PC-3 (cell line): ENCODE data around the gene ABL2. TPM values are rescaled to one million over a fixed set of nuclear protein-coding genes. Genes with fewer than 3 reads are reported as not detected.

Experiments
- ATAC-seq: fragments of 200-7000 bp; cut with Tn5 transposase; 2 replicates; pipeline ENCODE4 v1.9.1; 2020; ENCODE audit warnings: mild to moderate bottlenecking, moderate library complexity
- BruUV-seq: library from RNA; stranded (reverse); fragments of 400-500 nt; replicated peaks from 2 replicates; lab custom pipeline; 2021; lab: Mats Ljungman, UMichigan
- CTCF ChIA-PET: fragments of 300-600 bp; sonication (Branson Sonifier 250); formaldehyde crosslinking; loops from one replicate; lab custom pipeline; 2022; ENCODE audit warnings: antibody characterized with exemption; lab: Charles Lee
- POLR2A ChIA-PET: fragments of 300-600 bp; sonication (Branson Sonifier 250); formaldehyde crosslinking; loops from one replicate; lab custom pipeline; 2022; ENCODE audit warnings: antibody characterized with exemption; ENCODE audit not compliant: unreplicated experiment; lab: Charles Lee
- DNase-seq: peaks from one replicate; pipeline ENCODE4 v3.0.0-alpha.2; 2015
- H2AFZ ChIP-seq: fragments of 300-600 bp; sonication (generic); 2 replicates; pipeline ENCODE4 v1.6.0; 2016; ENCODE audit warnings: antibody characterized with exemption, low read length
- H3F3A ChIP-seq: fragments of 300-600 bp; sonication (generic); one replicate; pipeline ENCODE4 v1.6.0; 2017; ENCODE audit warnings: antibody characterized with exemption, low read length, control low read depth, mild to moderate bottlenecking; ENCODE audit not compliant: unreplicated experiment
- H3K27ac ChIP-seq: fragments of 300-600 bp; sonication (generic); 2 replicates; pipeline ENCODE4 v1.5.1; 2016; ENCODE audit warnings: mild to moderate bottlenecking, low read length
- H3K27me3 ChIP-seq: fragments of 300-600 bp; sonication (generic); 2 replicates; pipeline ENCODE4 v1.6.1; 2016; ENCODE audit warnings: low read length, mixed read lengths
- H3K36me3 ChIP-seq: fragments of 300-600 bp; sonication (generic); 2 replicates; pipeline ENCODE4 v1.6.1; 2016; ENCODE audit warnings: low read depth, mixed run types, low read length, mixed read lengths
- H3K4me1 ChIP-seq: fragments of 300-600 bp; sonication (generic); 2 replicates; pipeline ENCODE4 v1.5.1; 2016; ENCODE audit warnings: low read length; ENCODE audit not compliant: insufficient read depth
- H3K4me2 ChIP-seq: fragments of 300-600 bp; sonication (generic); 2 replicates; pipeline ENCODE4 v1.6.0; 2016; ENCODE audit warnings: low read length
- H3K4me3 ChIP-seq: fragments of 300-600 bp; sonication (generic); 2 replicates; pipeline ENCODE4 v1.5.1; 2016; ENCODE audit warnings: mild to moderate bottlenecking, low read length, mixed read lengths
- H3K79me2 ChIP-seq: fragments of 300-600 bp; sonication (generic); 2 replicates; pipeline ENCODE4 v1.6.1; 2017; ENCODE audit warnings: low read length, mixed read lengths
- H3K9ac ChIP-seq: fragments of 300-600 bp; sonication (generic); 2 replicates; pipeline ENCODE4 v1.6.0; 2016; ENCODE audit warnings: mild to moderate bottlenecking, low read length
- H3K9me2 ChIP-seq: fragments of 300-600 bp; sonication (generic); replicated peaks from 2 replicates; pipeline ENCODE4 v1.6.1; 2016; ENCODE audit warnings: mixed run types, low read length, mixed read lengths
- H3K9me3 ChIP-seq: fragments of 300-600 bp; sonication (generic); 2 replicates; pipeline ENCODE4 v1.6.1; 2016; ENCODE audit warnings: low read length, mixed read lengths
- H4K20me1 ChIP-seq: fragments of 300-600 bp; sonication (generic); 2 replicates; pipeline ENCODE4 v1.6.1; 2016; ENCODE audit warnings: low read length, mixed read lengths
- CTCF ChIP-seq: fragments of 300-600 bp; sonication (generic); conservative IDR thresholded peaks from 2 replicates; pipeline ENCODE4 v1.5.1; 2017; ENCODE audit warnings: antibody characterized with exemption, low read depth, mild to moderate bottlenecking, low read length
- EZH2 ChIP-seq: fragments of 300-600 bp; sonication (generic); IDR thresholded peaks from one replicate; pipeline ENCODE4 v1.6.1; 2017; ENCODE audit warnings: antibody characterized with exemption, mild to moderate bottlenecking, low read length; ENCODE audit not compliant: unreplicated experiment
- EZH2phosphoT487 ChIP-seq: fragments of 300-600 bp; sonication (generic); IDR thresholded peaks from 2 replicates; pipeline ENCODE4 v1.6.1; 2018; ENCODE audit warnings: mild to moderate bottlenecking, antibody characterized with exemption, low read length, borderline replicate concordance
- intact Hi-C: fragments of 100-400 bp; cut with micrococcal nuclease; formaldehyde crosslinking; loops from 2 replicates; pipeline ENCODE4 v1.9.0; 2023
- total RNA-seq: library from RNA; depleted of rRNA; stranded (reverse); fragments of >200 nt; gene quantifications from 2 replicates; pipeline ENCODE4 v1.2.3, GENCODE V29; 2014

The ABL2 gene
- total RNA-seq, 1 experiment from 2014 or later: 15.9 TPM

DNA sequence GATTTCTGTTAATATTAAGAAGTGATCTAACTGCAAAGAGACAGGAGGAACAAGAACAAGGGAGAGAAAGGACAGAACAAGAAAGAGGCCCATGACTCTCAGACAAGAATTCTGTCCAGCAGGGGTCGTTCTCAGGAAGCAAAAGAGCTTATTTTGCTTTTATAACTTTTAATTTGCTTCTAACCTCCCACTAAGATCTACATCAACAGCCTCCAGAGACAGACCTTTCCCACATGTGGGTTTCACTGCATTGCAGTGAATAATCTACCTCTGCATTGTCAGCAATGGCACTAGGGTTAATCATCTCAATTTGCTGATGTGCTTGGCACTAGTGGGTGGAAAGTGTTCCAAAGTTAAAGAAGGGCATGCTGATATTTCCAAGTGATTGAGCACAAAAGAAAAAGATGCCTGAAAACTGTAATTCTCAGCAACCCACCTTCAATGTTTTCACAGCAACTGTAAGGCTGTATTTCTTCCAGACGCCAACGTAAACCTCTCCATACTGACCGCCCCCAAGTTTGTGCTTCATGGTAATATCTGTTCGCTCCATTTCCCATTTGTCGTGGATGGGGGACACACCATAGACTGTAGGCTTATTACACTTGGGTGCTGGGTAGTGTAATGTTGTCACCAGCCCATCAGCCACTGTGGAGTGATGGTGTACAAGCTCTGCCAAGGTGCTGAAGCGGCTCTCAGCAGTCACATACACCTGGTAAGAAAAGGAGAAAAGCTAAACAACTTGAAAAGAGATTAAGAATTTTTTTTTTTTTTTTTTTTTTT is 108.1 kb downstream of the ABL2 start:
- no TSS peak for BruUV-seq
- ChIA-PET CTCF (interaction anchor here (0.6 to 2.0 kb wide), 3 partner anchors 40 to 172 kb away, joined by 4 to 11 read pairs (median 6); partner anchors contain the start of gene SOAT1), POLR2A (no interaction called here)
- no peaks in the 10 kb centered on the region for H3F3A ChIP-seq
- ATAC-seq (peak; percentile 12; the same call in 1 of the 2 replicates), DNase-seq (peak; percentile 68)
- no peak overlapping the region for H2AFZ ChIP-seq
- no peaks in the 10 kb centered on the region for H3K9me2 ChIP-seq
- 0 out of 2 replicates have a peak overlapping the region, but pooled peaks have one; percentile 27 for H3K27ac ChIP-seq
- no peaks in the 10 kb centered on the region for H4K20me1 ChIP-seq
- no peak overlapping the region for H3K4me3 ChIP-seq
- peaks cover 43% of the 10 kb centered on the region for H3K36me3 ChIP-seq
- H3K4me1 ChIP-seq: peaks cover 23% of the 10 kb centered on the region
- H3K9me3 ChIP-seq: no peaks in the 10 kb centered on the region
- H3K79me2 ChIP-seq: peaks cover 35% of the 10 kb centered on the region
- no peak overlapping the region for H3K9ac ChIP-seq
- H3K4me2 ChIP-seq: no peak overlapping the region
- intact Hi-C loops: loop anchor here (1.0 to 2.0 kb wide), 2 partner anchors 43 to 73 kb away; no protein-coding TSS in a partner anchor
- TF ChIP-seq EZH2phosphoT487: no peak
- TF ChIP-seq CTCF: peak; percentile 73
- no peak for TF ChIP-seq EZH2
- no peaks in the 10 kb centered on the region for H3K27me3 ChIP-seq

- Histone ChIP-seq H3K4me3 (no peak overlapping the region), H3K9me3 (no peaks in the 10 kb centered on the region), H3K4me2 (no peak overlapping the region), H3K79me2 (peaks cover 30% of the 10 kb centered on the region), H3K36me3 (peaks cover 40% of the 10 kb centered on the region), H2AFZ (no peak overlapping the region), H3K4me1 (peaks cover 17% of the 10 kb centered on the region), H3K27ac (no peak overlapping the region), H3K9ac (no peak overlapping the region), H3K9me2 (no peaks in the 10 kb centered on the region), H3F3A (no peaks in the 10 kb centered on the region), H4K20me1 (no peaks in the 10 kb centered on the region), H3K27me3 (no peaks in the 10 kb centered on the region)
- ChIA-PET POLR2A (no interaction called here), CTCF (interaction anchor here (0.6 to 2.0 kb wide), 3 partner anchors 41 to 173 kb away, joined by 4 to 11 read pairs (median 6); partner anchors contain the start of gene SOAT1)
- no TSS peak for BruUV-seq
- no peak for ATAC-seq
- no peak for TF ChIP-seq EZH2phosphoT487
- no peak for DNase-seq
- intact Hi-C loops: loop anchor here (1.0 to 2.0 kb wide), 2 partner anchors 42 to 74 kb away; no protein-coding TSS in a partner anchor
Observed at GRCh38 chr1:179120736-179121135, 108.7 kb downstream of the ABL2 start.

DNA sequence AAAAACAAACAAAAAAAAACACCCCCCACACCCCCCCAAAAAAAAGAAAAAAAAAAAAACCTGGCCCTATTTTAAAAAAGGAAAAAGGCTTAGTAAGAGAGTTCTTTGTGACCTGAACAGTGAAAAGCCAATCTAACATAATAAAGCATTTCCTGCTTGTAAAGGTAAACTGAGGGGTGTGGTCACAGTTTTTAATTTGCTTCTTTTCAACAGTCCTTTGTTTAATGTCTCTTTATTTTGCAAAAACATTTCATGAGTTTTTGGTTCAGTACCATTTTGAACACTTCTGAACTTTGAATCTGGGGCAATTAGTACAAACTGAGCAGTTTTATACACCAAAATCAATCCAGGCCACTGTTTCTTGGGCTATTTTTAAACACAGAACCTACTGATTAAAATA is 110.0 kb downstream of the ABL2 start:
- ChIA-PET CTCF (interaction anchor here (2.0 kb wide), 1 partner anchor 174 kb away, joined by 11 read pairs; the partner anchor contains the start of gene SOAT1), POLR2A (no interaction called here)
- Histone ChIP-seq H3K27ac (no peak overlapping the region), H4K20me1 (no peaks in the 10 kb centered on the region), H3K4me1 (peaks cover 7% of the 10 kb centered on the region), H2AFZ (no peak overlapping the region), H3F3A (no peaks in the 10 kb centered on the region), H3K9me3 (no peaks in the 10 kb centered on the region), H3K27me3 (no peaks in the 10 kb centered on the region), H3K79me2 (peaks cover 24% of the 10 kb centered on the region), H3K9ac (no peak overlapping the region), H3K36me3 (peaks cover 41% of the 10 kb centered on the region), H3K9me2 (no peaks in the 10 kb centered on the region), H3K4me3 (no peak overlapping the region), H3K4me2 (no peak overlapping the region)
- intact Hi-C loops: no loop called here
- TF ChIP-seq EZH2phosphoT487: no peak
- TF ChIP-seq EZH2: no peak
- no peak for TF ChIP-seq CTCF
- DNase-seq: no peak
- ATAC-seq: no peak
- no TSS peak for BruUV-seq
